ENCODE data around the gene ITPRID1.

The ITPRID1 gene

GRCh38 chr7:31648288-31648687, 134.4 kb downstream of the ITPRID1 start:
- H3K4me3 ChIP-seq (ENCODE audit: low read depth, low read length) = no peak overlapping the region
- TF ChIP-seq, protein P1, sequence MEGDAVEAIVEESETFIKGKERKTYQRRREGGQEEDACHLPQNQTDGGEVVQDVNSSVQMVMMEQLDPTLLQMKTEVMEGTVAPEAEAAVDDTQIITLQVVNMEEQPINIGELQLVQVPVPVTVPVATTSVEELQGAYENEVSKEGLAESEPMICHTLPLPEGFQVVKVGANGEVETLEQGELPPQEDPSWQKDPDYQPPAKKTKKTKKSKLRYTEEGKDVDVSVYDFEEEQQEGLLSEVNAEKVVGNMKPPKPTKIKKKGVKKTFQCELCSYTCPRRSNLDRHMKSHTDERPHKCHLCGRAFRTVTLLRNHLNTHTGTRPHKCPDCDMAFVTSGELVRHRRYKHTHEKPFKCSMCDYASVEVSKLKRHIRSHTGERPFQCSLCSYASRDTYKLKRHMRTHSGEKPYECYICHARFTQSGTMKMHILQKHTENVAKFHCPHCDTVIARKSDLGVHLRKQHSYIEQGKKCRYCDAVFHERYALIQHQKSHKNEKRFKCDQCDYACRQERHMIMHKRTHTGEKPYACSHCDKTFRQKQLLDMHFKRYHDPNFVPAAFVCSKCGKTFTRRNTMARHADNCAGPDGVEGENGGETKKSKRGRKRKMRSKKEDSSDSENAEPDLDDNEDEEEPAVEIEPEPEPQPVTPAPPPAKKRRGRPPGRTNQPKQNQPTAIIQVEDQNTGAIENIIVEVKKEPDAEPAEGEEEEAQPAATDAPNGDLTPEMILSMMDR (IDR thresholded peaks at IDR 0.05; ENCODE audit: low read depth, low read length) = no peak

- TF ChIP-seq, protein P1 (IDR thresholded peaks at IDR 0.05; ENCODE audit: low read depth, low read length) = no peak
- H3K4me3 ChIP-seq (ENCODE audit: low read depth, low read length) = no peak overlapping the region
These were observed 135.0 kb downstream of the ITPRID1 start for GRCh38 chr7:31648880-31649279.

DNA sequence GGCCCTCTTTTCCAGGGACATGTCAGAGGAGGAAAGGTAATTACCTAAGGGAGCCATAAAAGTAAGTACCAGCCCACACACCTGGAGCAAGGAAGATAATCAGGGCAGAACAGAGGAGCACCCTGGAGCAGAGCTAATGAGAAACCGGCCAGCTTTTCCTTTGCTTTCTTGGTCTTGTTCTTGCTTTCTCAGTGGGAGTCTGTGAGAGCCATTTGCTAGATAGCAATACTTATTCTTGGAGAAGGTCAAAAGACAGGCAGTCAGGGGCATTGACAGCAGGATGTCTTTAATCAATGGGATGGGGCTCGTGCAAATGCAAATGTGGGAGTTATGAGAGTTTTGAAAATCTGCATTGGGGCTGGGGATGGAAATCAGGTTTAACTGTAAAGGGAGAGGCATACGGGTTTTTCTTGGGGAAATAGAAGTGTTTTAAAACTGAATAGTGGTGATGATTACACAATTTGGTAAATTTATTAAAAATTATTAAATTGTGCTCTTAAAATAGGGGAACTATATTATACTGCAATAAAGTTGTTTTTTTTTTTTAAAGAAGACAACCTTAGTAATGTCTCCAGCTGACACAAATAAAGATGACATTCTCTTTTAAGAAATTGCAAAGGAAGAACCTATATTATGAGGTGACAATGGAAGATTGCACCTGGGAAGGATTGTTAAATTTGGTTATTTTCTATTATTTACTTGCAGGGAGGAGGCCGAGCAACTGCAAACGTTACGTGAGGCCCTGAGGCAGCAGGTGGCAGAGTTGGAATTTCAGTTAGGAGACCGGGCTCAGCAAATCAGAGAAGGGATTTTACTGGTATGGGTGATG, 137.6 kb downstream of the ITPRID1 start:
- TF ChIP-seq, protein P1 (IDR thresholded peaks at IDR 0.05; ENCODE audit: low read depth, low read length) = no peak
- no peak overlapping the region for H3K4me3 ChIP-seq (ENCODE audit: low read depth, low read length)

DNA sequence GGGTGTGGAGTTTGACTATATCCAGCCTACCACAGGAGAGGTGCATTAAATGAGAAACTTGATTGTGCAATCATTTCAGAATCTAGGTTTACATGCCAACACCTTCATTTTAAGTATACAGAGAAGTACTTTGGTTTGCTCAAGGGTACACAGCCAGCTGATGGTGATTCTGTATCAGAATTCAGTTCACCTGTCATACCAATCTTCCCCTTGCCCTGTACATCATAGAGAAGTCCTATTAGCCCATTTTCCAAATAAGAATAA, 138.1 kb downstream of the ITPRID1 start:
- no peak overlapping the region for H3K4me3 ChIP-seq (ENCODE audit: low read depth, low read length)
- TF ChIP-seq, protein P1 (IDR thresholded peaks at IDR 0.05; ENCODE audit: low read depth, low read length) = no peak

GRCh38 chr7:31663072-31663471, 149.2 kb downstream of the ITPRID1 start:
- TF ChIP-seq, protein P1 (IDR thresholded peaks at IDR 0.05; ENCODE audit: low read depth, low read length) = no peak
- H3K4me3 ChIP-seq (ENCODE audit: low read depth, low read length) = no peak overlapping the region

DNA sequence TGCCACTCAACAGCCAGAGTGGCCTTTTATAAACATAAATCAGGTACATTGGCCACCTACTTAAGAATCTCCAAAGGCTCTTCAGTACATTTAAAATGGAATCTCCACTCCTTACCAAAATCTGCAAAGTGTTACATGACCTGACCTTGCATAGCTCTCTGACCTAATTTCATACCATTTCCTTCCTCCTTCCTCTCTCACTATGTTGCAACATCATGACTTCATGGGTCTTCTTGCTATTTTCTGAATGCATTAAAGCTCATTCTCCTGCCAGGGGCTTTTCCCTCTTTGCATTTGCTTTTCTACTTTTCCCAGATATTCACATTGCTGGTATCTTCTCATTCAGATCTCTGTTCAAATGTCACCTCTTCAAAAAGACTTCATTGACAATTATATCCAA, 151.0 kb downstream of the ITPRID1 start:
- TF ChIP-seq, protein P1 (IDR thresholded peaks at IDR 0.05; ENCODE audit: low read depth, low read length) = no peak
- H3K4me3 ChIP-seq (ENCODE audit: low read depth, low read length) = no peak overlapping the region

DNA sequence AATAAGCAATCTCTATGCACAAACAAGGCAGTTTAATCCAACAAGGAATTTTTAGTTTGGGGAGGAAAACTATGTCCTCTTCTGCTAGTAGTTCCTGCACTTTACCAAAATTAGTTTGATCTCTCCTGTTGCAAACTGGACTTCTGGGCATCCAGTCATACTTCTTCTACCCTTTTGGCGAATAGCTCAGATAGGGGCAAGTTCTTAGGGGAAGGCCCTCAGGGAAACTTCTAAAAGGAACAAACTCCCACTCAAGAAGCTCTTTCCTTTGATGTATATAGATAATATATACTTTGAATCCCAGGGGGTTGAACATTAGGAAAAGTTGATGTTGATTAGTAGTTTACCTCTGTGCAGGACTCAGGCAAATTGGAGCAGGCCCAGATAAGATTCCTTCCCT, 151.7 kb downstream of the ITPRID1 start:
- TF ChIP-seq, protein P1 (IDR thresholded peaks at IDR 0.05; ENCODE audit: low read depth, low read length) = no peak
- no peak overlapping the region for H3K4me3 ChIP-seq (ENCODE audit: low read depth, low read length)

Measured in WI38 (cell line).